GM18907 (cell line): ENCODE measurements around the gene LAMP2.
"Not testable (repeated sequence)": the region's sequence is repeated elsewhere in the genome, so short reads cannot be mapped to it uniquely, and the experiment has no call there.

Experiments
- ATAC-seq: cut with Tn5 transposase; IDR thresholded peaks from one replicate; pipeline ENCODE4 v1.9.1; 2021; ENCODE audit warnings: mild to moderate bottlenecking, moderate library complexity; ENCODE audit not compliant: unreplicated experiment

The LAMP2 gene

DNA sequence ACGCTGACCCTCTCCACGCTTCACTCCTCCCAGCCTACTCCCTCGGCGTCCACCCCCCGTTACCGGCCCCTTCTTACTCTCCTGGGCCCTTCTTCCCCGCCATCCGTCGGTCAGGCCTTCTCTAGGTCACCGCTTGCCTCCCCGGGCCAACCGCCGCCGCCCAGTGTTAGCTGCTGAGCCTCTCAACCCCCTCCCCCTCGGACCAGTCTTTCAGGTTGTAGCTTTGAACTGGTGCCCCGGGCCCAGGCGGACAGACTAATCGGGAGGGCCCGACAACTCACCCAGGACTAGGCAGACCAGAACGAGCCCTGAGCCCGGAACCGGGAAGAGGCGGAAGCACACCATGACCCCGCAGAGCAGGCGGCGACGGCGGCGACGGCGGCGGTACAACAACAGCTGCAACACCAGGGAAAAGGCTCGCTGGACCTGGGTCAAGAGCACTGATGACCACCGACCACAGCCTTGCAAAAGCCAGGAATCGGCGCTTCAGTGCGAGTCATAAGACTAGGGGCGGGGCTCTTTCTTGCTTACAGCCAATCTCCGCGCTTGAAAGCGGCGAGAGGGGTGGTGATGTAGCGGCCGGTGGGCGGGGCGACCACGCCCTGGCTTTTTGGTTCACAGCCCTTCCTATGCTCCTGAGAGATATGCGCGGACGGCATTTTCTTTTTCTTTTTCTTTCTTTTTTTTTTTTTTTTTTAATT is at the start of gene LAMP2:
Gene LAMP2 (minus strand): TSS at position 472 of the 701 bp plus-strand sequence. CDS start 127 bp downstream, at position 345.
- ATAC-seq: peak; percentile 96

DNA sequence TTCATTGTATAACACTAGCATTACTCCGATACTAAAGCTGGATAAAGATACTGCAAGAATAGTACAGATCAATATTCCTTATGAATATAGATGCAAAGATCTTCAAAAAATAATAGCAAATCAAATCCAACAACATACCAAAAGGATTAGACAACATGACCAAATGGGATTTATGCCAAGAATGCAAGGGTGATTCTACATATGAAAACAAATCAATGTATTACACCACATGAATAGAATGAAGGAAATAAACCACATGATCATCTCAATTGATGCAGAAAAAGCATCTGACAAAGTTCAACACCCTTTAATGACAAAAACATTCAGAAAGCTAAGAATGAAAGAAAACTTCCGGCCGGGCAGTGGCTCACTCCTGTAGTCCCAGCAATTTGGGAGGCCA is 48.8 kb upstream of the LAMP2 start:
- ATAC-seq: no peak

DNA sequence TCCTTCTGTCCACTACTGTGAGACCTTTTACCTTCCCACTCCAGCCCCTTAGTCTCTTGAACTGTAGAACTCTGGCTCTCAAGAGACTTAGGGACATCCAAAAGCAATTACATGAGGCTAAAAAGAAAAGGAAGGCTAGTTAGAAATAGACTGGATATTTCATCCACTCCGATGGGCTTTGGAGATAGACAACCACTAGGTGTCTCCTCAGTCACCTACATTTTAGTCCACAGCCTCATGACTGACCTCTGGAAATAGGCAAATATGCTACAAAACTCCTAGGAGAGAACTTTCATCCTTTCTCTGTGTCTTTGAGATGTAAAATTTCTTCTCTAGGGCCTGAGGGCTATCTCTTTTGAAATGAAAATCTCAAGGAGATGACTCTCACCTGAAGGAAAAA is 45.1 kb upstream of the LAMP2 start:
- ATAC-seq: no peak

DNA sequence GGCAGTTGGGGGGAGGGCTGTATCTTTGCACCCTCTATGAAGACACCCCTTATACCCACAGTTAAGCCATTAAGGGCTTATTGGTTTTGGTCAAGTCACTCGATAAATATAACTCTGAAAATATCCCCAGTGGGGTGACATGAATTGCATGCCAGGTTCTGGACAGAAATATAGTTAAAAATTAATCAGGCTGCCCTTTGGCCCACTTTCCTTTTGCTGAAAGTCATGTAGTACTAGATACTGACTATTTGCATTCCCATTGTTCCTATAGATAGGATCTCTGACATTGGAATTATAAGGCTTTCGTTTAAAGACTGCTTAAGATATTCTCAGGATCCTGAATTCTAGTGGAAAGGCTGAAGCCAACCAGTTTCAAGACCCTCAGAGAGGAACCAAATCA is 43.5 kb upstream of the LAMP2 start:
- peak; percentile 49 for ATAC-seq

DNA sequence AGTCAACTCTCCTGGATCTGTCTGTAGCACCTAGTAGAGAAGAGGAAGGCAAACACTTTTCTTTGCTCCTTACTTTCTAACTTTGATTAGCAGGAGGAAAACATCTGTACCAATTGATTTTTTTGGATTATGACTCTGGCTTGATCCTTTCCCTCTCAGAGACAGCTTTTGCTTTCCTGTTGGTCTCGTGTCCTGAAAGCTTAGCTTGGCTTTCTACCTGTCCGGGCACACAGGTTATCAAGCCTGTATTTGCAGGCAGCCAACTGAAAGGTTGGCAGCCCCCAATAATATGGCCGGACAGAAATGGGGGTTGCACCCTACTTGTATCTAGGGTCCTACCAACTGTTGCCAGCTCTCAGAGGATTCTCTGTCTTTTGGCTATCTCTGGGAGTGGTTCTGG is 43.1 kb upstream of the LAMP2 start:
- ATAC-seq: no peak

DNA sequence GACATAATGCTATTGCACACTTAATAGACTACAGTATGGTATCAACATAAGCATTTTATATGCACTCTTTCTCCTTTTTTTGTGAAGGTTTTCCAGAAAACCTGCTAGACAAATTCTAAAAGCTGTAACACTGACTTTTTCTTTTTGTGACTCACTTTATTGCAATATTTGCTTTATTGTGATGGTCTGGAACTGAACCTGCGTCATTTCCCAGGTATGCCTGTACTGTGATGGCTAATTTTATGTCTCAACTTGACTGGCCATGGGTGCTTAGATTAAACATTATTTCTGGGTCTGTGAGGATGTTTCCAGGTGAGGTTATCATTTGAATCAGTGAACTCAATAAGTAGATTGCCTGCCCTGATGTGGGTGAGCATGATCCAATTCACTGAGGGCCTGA is 35.5 kb upstream of the LAMP2 start:
- ATAC-seq: no peak

DNA sequence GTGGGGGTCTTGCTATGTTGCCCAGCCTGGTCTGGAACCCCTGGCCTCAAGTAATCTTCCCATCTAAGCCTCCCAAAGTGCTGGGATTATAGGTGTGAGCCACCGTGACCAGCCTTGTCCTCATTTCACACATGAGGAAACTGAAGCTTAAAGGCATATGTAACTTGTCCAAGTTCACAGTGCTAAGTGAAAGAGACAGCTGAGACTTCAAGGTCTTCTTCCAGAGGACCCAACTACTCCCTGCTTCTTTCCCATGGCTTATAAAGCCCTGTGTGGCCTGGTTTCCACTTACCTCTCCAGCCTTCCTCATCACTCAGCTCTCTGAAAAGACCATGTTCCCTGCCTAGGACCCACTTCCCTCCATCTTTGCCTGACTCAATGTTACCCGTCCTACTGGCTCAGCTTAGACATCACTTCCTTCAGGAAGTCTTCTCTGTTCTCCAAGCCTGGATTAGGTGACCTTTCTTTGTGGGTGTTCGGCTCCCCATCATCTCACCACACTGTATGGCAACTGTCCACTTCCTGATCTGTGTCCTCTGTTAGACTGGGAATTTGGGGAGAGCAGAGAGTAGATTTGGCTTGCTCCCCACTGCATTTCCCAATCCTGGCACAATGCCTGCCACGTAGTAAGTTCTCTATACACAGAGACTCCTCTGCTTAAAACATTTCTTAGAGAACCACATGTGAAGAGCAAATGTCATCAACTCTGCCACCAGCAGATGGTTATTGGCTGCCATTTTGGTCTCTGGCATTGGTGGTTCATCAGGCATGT is 30.4 kb upstream of the LAMP2 start:
- ATAC-seq: no peak

DNA sequence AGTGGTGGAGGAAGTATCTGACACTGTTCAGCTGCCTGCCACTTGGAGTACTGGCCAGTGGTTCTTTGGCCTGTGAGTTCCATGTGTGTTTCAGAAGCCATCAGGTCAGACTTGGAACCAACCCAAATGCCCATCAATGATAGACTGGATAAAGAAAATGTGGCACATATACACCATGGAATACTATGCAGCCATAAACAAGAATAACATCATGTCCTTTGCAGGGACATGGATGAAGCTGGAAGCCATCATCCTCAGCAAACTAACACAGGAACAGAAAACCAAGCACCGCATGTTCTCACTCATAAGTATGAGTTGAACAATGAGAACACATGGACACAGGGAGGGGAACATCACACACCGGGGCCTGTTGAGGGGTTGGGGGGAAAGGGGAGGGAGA is 21.0 kb upstream of the LAMP2 start:
- ATAC-seq: not testable (repeated sequence)

DNA sequence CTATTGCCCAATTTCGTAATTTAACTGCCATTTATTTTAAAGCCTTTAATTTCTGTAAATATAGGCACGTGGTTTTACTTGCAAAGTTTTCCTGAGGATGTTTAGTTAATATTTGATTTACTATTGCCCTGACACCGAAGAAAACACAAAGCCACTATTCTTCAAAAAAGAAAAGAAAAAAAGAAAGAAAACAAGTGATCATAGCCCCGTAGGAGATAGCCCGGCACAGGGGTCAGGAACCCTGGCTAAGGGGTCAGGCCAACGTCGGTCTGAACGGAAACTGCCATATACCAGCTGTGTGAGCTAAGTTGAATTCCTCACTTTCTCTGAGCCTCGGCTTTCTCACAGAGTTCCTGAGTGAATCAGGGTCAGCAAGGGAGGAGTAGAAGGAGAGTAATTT is 17.7 kb upstream of the LAMP2 start:
- no peak for ATAC-seq

DNA sequence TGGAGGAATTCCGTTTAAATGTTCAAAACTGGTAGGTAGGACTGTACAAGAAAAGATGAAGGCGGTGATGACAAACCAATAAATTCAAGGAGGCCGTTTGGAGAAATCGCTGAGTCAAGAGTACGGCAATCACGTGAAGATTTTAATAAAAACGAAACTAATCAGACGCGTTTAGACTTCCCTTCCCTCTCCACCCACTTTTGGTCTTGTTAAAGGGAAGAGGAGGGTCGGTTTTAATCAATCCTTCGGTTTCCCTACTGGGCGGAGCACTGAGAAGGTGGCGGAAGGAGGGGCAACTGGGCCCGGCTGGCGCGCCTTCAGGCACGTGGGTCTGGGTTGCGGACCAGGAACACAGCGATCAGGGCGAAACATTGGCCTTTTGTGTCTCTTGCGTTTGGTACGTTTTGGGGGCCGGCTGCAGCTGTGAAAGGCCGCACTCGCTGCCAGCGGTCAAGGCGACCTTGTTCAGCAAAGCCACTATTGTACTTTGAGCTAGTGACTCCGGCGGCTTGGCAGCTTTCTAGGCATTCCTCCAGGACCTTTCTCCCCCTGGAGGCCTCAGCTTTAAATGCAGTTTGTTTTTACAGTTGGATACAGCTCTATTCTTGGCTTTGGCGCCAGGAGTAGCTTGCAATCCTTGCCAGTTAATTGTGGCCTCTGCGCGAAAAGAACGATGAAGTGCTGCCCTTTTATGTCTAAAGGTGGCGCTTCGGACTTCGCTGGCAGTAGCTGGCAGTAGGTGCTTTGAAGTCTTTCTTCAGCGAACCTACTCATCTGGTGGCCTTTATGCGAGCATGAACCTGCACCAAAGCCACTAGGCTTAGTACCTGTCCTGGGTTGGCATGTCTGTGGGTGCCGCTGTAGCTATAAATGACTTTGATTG is 16.8 kb upstream of the LAMP2 start:
- peak; percentile 81 for ATAC-seq

DNA sequence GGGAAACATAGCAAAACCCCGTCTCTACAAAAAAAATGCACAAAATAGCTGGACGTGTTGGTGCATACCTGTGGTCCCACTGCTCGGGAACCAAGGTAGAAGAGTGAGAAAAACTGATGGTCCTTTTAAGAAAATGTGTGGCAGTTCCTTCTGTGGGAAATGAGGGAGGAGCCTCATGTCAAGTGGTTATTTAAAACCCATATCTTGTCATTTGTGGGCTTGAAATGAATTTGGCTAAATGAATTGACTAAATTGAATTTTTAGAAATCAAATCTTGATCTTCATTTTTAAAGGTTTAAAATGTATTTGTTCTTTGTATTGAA is 16.2 kb upstream of the LAMP2 start:
- peak; percentile 10 for ATAC-seq

DNA sequence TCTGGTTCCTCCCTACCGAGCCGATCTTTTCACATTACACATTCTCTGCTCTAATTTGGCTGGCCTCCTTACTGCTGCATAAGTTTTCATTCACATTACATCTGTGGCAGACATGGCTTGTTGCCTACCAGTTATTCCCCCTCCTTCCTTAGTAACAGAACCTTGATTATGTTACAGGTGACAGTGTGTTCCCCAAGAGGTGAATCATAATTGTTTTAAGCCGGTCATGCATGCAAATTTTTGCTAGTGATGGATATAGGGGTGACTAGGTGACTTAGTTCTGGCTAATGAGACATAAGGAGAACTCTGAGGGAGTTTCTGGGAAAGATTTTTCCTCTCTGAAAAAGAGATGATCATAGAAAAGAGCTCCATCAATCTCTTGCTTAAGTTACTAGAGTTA is 8.4 kb upstream of the LAMP2 start:
- ATAC-seq: no peak

DNA sequence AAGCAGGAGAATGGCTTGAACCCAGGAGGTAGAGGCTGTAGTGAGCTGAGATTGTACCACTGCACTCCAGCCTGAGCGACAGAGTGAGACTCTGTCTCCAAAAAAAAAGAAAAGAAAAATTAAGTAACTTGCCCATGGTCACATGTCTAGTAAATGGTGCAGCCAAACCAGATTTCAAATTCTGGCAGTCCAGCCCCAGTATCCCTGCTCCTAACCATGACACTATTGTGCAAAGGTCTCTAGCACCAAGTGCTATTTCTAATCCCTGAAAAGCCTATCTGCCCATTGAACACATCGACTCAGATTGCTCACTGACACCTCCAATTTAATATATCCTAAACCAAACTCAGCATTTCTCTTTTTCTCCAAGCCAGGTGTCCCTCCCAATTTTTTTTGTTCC is 7.6 kb upstream of the LAMP2 start:
- no peak for ATAC-seq

DNA sequence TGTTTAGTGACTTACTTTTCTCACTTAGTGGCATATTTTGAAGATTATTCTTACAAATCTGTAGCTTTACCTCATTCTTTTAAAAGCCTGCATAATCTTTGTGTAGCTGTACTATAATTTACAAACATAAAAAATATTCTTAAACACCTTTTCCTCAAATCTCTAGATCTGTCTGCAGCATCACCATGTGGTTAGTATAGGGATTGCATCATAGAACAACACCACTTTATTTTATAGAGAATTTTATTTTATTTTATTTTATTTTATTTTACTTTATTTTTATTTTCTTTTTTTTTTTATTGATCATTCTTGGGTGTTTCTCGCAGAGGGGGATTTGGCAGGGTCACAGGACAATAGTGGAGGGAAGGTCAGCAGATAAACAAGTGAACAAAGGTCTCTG is 6.4 kb upstream of the LAMP2 start:
- ATAC-seq: not testable (repeated sequence)

DNA sequence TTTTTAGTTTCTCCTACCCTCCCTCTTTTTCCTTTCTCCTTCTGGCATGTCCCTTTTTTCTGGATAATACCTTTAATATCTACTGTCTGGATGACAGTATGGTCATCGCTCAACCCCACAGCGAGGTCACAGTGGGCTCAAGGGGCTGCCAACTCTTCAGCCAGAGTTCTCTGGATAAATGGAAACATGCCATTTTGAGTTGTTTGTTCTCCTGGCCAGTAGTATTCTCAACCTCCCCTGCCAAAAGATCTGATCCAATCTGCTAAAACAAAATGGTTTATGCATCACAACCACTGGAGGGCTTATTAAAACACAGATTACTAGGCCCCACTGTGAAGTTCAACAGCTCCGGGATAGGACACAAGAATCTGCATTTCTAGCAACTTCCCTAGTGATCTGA is 5.0 kb upstream of the LAMP2 start:
- ATAC-seq: no peak

DNA sequence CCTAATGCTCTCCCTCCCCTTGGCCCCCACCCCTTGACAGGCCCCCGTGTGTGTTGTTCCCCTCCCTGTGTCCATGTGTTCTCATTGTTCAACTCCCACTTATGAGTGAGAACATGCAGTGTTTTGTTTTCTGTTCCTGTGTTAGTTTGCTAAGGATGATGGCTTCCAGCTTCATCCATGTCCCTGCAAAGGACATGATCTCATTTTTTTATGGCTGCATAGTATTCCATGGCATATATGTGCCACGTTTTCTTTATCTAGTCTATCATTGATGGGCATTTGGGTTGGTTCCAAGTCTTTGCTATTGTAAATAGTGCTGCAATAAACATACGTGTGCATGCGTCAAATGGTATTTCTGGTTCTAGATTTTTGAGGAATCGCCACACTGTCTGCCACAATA is 561 bp upstream of the LAMP2 start:
- peak; percentile 4 for ATAC-seq

DNA sequence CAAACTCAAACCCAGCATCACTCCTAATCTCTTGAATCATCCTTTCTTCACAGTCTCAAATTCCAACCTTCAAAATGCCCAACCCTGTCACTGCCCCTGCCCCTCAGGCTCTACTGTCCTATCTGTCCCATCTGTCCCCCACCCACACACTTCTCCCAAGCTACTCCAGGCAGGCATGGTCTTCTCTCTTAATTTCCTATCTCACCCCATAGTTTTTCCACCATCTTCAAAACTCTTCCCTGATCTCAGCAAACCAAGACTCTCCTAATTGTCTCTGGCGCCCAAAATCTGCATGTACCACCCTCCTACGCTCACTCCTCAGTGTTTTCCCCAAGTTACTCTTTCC is 644 bp downstream of the LAMP2 start:
- no peak for ATAC-seq

DNA sequence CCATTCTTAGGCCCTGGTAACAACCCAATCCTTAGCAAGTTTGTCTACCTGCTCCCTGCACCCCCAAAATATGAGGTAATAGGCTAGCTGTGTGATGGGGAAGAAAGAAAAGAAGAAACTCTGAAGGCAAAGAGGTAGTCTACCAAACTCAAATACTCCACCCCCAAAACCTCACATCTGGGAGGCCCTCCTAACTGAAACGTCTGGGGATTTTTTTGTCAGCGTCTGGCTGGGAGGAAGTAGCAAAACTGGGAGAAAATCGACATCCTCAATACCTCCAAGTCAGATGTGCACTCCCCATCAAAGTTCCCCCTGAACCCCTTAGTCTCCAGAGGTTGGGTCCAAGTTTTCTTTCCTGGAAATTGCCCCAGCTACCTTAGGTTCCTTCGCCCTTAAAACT is 1.0 kb downstream of the LAMP2 start:
- no peak for ATAC-seq

DNA sequence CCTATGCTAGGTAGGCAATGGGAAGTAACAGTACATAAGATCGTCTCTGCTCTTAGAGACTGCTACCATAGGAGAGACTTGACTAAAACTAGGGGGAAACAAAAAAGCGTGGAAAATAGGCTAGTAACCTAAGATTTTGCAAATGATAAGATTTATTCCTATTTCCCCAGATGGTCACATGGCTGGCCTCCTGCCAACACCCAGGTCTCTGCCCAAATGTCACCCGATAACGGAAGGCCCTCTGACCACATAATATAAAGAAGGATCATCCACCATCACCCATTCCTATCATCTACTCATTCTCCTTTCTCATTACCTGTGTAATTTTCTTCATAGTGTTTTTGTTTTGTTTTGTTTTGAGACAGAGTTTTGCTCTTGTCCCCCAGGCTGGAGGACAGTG is 4.7 kb downstream of the LAMP2 start:
- no peak for ATAC-seq

DNA sequence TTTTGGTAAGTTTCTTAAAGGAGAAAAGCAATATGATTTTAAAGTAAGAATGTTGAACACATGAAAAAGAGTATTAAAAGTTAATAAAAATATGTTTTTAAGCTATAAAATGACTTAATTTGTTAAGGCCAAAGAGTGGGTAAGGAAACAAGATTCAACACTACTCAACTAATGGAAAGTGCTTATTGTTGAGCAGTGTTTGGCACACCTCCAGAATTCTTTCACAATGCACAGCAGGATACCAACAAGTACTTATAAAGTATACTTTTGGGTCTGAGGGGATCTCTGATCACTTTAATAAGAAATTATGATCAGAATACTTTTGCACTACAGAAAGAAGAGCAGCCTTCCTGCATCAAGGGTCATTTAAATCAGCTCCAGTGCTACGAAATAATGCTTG is 5.9 kb downstream of the LAMP2 start:
- ATAC-seq: no peak

DNA sequence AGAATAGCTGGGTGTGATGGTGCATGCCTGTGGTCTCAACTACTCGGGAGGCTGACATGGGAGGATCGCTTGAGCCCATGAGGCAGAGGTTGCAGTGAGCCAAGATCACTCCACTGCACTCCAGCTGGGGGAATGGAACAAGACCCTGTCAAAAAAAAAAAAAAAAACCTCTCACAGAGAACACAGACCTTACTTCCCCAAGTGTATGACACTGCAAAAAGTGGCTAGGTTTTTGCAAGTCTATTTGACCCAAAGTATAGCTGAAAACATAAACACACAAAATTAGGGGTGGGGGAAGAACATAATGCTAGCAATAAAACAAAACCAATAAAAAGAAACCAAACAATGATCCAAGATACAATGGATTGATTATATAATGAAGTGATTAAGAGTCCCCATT is 6.7 kb downstream of the LAMP2 start:
- ATAC-seq: no peak

DNA sequence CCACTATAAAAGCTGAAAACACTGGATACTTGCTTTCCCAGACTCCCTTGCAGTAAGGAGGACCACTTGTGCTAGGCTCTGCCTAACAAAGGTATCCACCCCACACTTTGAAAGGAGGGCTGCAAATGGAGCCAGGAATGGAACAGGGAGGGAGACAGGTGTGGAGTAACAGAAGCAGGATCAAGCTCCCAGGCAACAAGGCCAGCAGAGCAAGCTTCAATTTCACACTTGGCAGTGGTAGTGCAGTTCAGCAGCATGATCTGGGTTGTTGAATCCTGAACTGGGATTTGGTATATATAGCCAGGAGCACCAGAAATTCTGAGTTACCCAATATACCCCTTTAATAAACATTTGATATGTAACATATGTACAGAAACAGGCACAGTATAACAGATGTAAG is 9.8 kb downstream of the LAMP2 start:
- no peak for ATAC-seq
